Endothelial cell of umbilical vein (primary cell): Measurements from ENCODE around the gene PDE4B. TPM values are rescaled to one million over a fixed set of nuclear protein-coding genes. Genes with fewer than 3 reads are reported as not detected.

Experiments
- BruUV-seq: library from RNA; stranded (reverse); fragments of 400-500 nt; replicated peaks from 2 replicates; lab custom pipeline; 2021; lab: Mats Ljungman, UMichigan
- CTCF ChIA-PET: fragments of 300-600, 350-600 bp; sonication (Branson Sonifier 250); formaldehyde crosslinking; loops from one replicate; lab custom pipeline; 2021; ENCODE audit warnings: antibody characterized with exemption, inconsistent platforms; lab: Charles Lee
- POLR2A ChIA-PET: fragments of 300-600, 350-600 bp; sonication (Branson Sonifier 250); formaldehyde crosslinking; loops from one replicate; lab custom pipeline; 2021; ENCODE audit warnings: antibody characterized with exemption, inconsistent platforms; lab: Charles Lee
- DNase-seq: peaks from one replicate; pipeline ENCODE4 v3.0.0-alpha.2; 2011; ENCODE audit warnings: low read depth, low spot score
- FAIRE-seq: peaks from 2 replicates; lab custom pipeline; 2011; peaks lifted over from hg19 to GRCh38; lab: Jason Lieb, UNC
- H2AFZ ChIP-seq: 2 replicates; pipeline ENCODE4 v1.6.0; 2012; ENCODE audit warnings: low read depth, low read length, control low read depth, inconsistent platforms
- H3K27ac ChIP-seq: 2 replicates; pipeline ENCODE4 v1.5.1; 2011; ENCODE audit warnings: low read depth, mild to moderate bottlenecking, control low read depth, low read length, moderate library complexity; ENCODE audit not compliant: insufficient read depth
- H3K27me3 ChIP-seq, 2 experiments: 2 replicates each; pipeline versions ENCODE4 v1.6.0 to v1.6.1; 2011; ENCODE audit warnings: low read length in 2 of 2, mixed read lengths in 1 of 2; ENCODE audit not compliant: control insufficient read depth in 2 of 2, insufficient read depth in 2 of 2
- H3K36me3 ChIP-seq, 2 experiments: 2 replicates in 1 of 2; 3 replicates in 1 of 2; pipeline ENCODE4 v1.5.1; 2011; ENCODE audit warnings: low read length in 2 of 2, mild to moderate bottlenecking in 1 of 2, moderate library complexity in 1 of 2; ENCODE audit not compliant: control insufficient read depth in 2 of 2, insufficient read depth in 2 of 2; ENCODE audit errors: extremely low read depth in 1 of 2
- H3K4me1 ChIP-seq: 3 replicates; pipeline ENCODE4 v1.5.1; 2011; ENCODE audit warnings: mild to moderate bottlenecking, low read length; ENCODE audit not compliant: control insufficient read depth, insufficient read depth; ENCODE audit errors: extremely low read depth
- H3K4me2 ChIP-seq: 2 replicates; pipeline ENCODE4 v1.6.1; 2011; ENCODE audit warnings: low read length, control low read depth, mixed read lengths; ENCODE audit not compliant: insufficient read depth
- H3K4me3 ChIP-seq, 3 experiments: fragments of 200-600 bp in 1 of 3; sonication (generic), shearing (Covaris generic) in 1 of 3; replicated peaks in 1 of 3; 2 replicates each; pipeline ENCODE4 v1.5.1; 2011 to 2016; ENCODE audit warnings: control low read depth in 3 of 3, low read length in 3 of 3, mild to moderate bottlenecking in 2 of 3, inconsistent platforms in 1 of 3, low read depth in 1 of 3, moderate library complexity in 1 of 3; ENCODE audit not compliant: insufficient read depth in 1 of 3
- H3K79me2 ChIP-seq: 2 replicates; pipeline ENCODE4 v1.6.0; 2012; ENCODE audit warnings: low read length, inconsistent platforms; ENCODE audit not compliant: control insufficient read depth, insufficient read depth
- H3K9ac ChIP-seq: replicated peaks from 2 replicates; pipeline ENCODE3; 2011; ENCODE audit warnings: low read length, control low read depth; ENCODE audit not compliant: insufficient read depth; ENCODE audit errors: extremely low read depth
- H3K9me1 ChIP-seq: replicated peaks from 3 replicates; pipeline ENCODE4 v1.6.0; 2011; ENCODE audit warnings: mild to moderate bottlenecking, low read length; ENCODE audit not compliant: control insufficient read depth, insufficient read depth; ENCODE audit errors: extremely low read depth
- H3K9me3 ChIP-seq: replicated peaks from 2 replicates; pipeline ENCODE4 v1.5.1; 2012; ENCODE audit warnings: low read length, inconsistent platforms; ENCODE audit not compliant: control insufficient read depth, insufficient read depth
- H4K20me1 ChIP-seq: replicated peaks from 2 replicates; pipeline ENCODE3; 2011; ENCODE audit warnings: mild to moderate bottlenecking, low read length; ENCODE audit not compliant: control insufficient read depth, insufficient read depth; ENCODE audit errors: extremely low read depth
- EZH2 ChIP-seq: IDR thresholded peaks from 2 replicates; pipeline ENCODE4 v1.6.1; 2012; ENCODE audit warnings: borderline replicate concordance, low read depth, mild to moderate bottlenecking, moderate library complexity, low read length, inconsistent platforms; ENCODE audit not compliant: severe bottlenecking
- FOS ChIP-seq: IDR thresholded peaks from 2 replicates; pipeline ENCODE4 v1.6.1; 2011; ENCODE audit warnings: mild to moderate bottlenecking, low read length, moderate library complexity, borderline replicate concordance; ENCODE audit not compliant: insufficient read depth
- GATA2 ChIP-seq: IDR thresholded peaks from 2 replicates; pipeline ENCODE4 v1.7.0; 2011; ENCODE audit warnings: low read depth, mild to moderate bottlenecking, moderate library complexity, mixed read lengths, low read length; ENCODE audit not compliant: insufficient read length, insufficient read depth
- JUN ChIP-seq: IDR thresholded peaks from 2 replicates; pipeline ENCODE4 v1.6.1; 2011; ENCODE audit warnings: borderline replicate concordance, low read depth; ENCODE audit not compliant: insufficient read length, insufficient read depth
- MYC ChIP-seq: IDR thresholded peaks from one replicate; pipeline ENCODE4 v1.6.1; 2011; ENCODE audit warnings: mild to moderate bottlenecking, low read depth, low read length
- POLR2A ChIP-seq: IDR thresholded peaks from 2 replicates; pipeline ENCODE4 v1.6.1; 2012; ENCODE audit warnings: low read depth, mild to moderate bottlenecking, control low read depth, low read length
- POLR2AphosphoS5 ChIP-seq: IDR thresholded peaks from 2 replicates; pipeline ENCODE4 v1.6.1; 2012; ENCODE audit warnings: low read depth, mild to moderate bottlenecking, control low read depth, low read length, moderate library complexity; ENCODE audit not compliant: insufficient read depth
- dilution Hi-C: fragments of 300-500 bp; cut with MboI; formaldehyde crosslinking; loops from one replicate; pipeline ENCODE4 v1.15.0; 2019; ENCODE audit warnings: low sequenced_read_pairs; ENCODE audit not compliant: extremely low pct_ligation_motif_present
- intact Hi-C: fragments of 100-400 bp; cut with micrococcal nuclease; formaldehyde crosslinking; loops from one replicate; pipeline ENCODE4 v1.10.0; 2022
- polyA plus RNA-seq, 4 experiments: library from polyadenylated mRNA; depleted of rRNA in 3 of 4; stranded (reverse) in 3 of 4; unstranded in 1 of 4; fragments of >200 nt; gene quantifications; 2 replicates each; pipeline versions ENCODE4 v1.2.1 to v1.2.3, GENCODE V29; 2011 to 2012; ENCODE audit warnings: missing spikeins in 1 of 4
- total RNA-seq: library from RNA; stranded (reverse); gene quantifications from 2 replicates; pipeline ENCODE4 v1.2.3, GENCODE V29; 2021
- TF ChIP-seq, protein P1 (sequence below): IDR thresholded peaks from 2 replicates; pipeline ENCODE4 v1.6.1; 2011; ENCODE audit not compliant: insufficient read depth, insufficient read length
- TF ChIP-seq, protein P2 (sequence below), 2 donors: IDR thresholded peaks; 1 replicate in 1 of 2; 2 replicates in 1 of 2; pipeline ENCODE4 v1.5.1; 2011; ENCODE audit warnings: low read length in 2 of 2, mild to moderate bottlenecking in 2 of 2, moderate library complexity in 2 of 2, control low read depth in 1 of 2, inconsistent platforms in 1 of 2, low read depth in 1 of 2; ENCODE audit not compliant: insufficient read depth in 1 of 2; ENCODE audit errors: extremely low read depth in 1 of 2

The PDE4B gene
- total and polyA plus RNA-seq, 2 donors (not counting 3 experiments of a cell fraction or from before 2014, with no cell fraction given) = 63.5 to 69.8 TPM

DNA sequence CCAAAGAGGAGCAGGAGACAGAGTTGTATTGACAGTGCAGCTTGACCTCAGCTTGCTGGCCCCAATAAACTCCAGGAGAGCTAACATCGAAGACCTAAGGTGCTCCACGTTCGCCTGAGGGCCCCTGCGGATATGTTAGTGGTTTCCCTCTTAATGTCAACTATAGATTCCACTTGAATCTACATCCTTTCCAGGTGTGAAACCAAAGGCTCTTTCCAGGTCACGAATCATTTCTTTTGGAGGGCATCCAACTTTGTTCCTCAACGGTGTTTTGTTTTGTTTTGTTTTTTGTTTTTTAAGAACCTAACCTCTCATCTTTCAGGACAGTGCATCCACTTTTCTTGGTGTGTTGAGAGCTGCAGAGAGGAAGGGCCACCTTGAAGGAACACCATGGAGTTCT lies 473.7 kb downstream of the PDE4B start:
- ChIA-PET CTCF (interaction anchor here (1.1 to 5.8 kb wide), 5 partner anchors 15 to 179 kb away, joined by 4 to 40 read pairs (median 6); no protein-coding TSS in a partner anchor), POLR2A (no interaction called here)
- H3K9me1 ChIP-seq = no peaks in the 10 kb centered on the region
- H3K9me3 ChIP-seq = no peaks in the 10 kb centered on the region
- intact Hi-C loops (loop anchor here (1.0 to 5.0 kb wide), 3 partner anchors 66 to 1566 kb away; partner anchors contain the start of genes GNG12, LEPR and LEPROT), dilution Hi-C loops (loop anchor here (25.0 kb wide), 1 partner anchor 196 kb away; no protein-coding TSS in a partner anchor)
- H3K4me1 ChIP-seq = peaks cover 70% of the 10 kb centered on the region
- no peak overlapping the region for H2AFZ ChIP-seq
- no peaks in the 10 kb centered on the region for H3K79me2 ChIP-seq
- TF ChIP-seq MYC = no peak
- no peak for TF ChIP-seq POLR2AphosphoS5
- TF ChIP-seq JUN = no peak
- TF ChIP-seq GATA2 = no peak
- TF ChIP-seq, protein P1, sequence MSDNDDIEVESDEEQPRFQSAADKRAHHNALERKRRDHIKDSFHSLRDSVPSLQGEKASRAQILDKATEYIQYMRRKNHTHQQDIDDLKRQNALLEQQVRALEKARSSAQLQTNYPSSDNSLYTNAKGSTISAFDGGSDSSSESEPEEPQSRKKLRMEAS = no peak
- TF ChIP-seq EZH2 = no peak
- TF ChIP-seq POLR2A = no peak
- TF ChIP-seq, protein P2, sequence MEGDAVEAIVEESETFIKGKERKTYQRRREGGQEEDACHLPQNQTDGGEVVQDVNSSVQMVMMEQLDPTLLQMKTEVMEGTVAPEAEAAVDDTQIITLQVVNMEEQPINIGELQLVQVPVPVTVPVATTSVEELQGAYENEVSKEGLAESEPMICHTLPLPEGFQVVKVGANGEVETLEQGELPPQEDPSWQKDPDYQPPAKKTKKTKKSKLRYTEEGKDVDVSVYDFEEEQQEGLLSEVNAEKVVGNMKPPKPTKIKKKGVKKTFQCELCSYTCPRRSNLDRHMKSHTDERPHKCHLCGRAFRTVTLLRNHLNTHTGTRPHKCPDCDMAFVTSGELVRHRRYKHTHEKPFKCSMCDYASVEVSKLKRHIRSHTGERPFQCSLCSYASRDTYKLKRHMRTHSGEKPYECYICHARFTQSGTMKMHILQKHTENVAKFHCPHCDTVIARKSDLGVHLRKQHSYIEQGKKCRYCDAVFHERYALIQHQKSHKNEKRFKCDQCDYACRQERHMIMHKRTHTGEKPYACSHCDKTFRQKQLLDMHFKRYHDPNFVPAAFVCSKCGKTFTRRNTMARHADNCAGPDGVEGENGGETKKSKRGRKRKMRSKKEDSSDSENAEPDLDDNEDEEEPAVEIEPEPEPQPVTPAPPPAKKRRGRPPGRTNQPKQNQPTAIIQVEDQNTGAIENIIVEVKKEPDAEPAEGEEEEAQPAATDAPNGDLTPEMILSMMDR (IDR thresholded peaks at IDR 0.05; ENCODE audit: extremely low read depth in 1 of 2, insufficient read depth in 1 of 2, low read depth in 1 of 2, low read length in 2 of 2) = no peak
- no peak for TF ChIP-seq FOS
- peak overlapping the region; percentile 79 for H3K9ac ChIP-seq
- H3K27ac ChIP-seq = peak overlapping the region; percentile 89
- H3K4me3 ChIP-seq = peak overlapping the region in 1 of 3 experiments; percentile 24
- H4K20me1 ChIP-seq = no peaks in the 10 kb centered on the region
- no peaks in the 10 kb centered on the region for H3K27me3 ChIP-seq
- BruUV-seq = TSS peak; percentile 21
- H3K4me2 ChIP-seq = peak overlapping the region; percentile 75
- H3K36me3 ChIP-seq = no peaks in the 10 kb centered on the region
- DNase-seq = no peak
- no peak for FAIRE-seq
